ENCODE data around the gene JPH4.

DNA sequence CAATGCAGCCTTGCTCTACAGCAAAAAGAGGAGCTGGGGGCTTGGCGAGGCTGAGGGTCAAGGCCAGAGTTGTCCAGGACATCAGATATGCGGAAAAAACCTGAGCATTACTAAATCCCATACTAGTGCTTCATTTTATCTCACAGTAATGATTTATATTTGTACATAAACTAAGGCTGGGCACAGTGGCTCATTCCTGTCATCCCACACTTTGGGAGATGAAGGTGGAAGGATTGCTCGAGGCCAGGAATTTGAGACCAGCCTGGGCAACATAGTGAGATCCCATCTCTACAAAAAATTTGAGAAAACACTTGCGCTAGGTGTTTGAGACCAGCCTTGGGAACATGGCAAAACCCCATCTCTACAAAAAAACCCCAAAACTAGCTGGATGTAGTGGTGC lies 11.6 kb upstream of the JPH4 start:
- TF ChIP-seq, protein P1, sequence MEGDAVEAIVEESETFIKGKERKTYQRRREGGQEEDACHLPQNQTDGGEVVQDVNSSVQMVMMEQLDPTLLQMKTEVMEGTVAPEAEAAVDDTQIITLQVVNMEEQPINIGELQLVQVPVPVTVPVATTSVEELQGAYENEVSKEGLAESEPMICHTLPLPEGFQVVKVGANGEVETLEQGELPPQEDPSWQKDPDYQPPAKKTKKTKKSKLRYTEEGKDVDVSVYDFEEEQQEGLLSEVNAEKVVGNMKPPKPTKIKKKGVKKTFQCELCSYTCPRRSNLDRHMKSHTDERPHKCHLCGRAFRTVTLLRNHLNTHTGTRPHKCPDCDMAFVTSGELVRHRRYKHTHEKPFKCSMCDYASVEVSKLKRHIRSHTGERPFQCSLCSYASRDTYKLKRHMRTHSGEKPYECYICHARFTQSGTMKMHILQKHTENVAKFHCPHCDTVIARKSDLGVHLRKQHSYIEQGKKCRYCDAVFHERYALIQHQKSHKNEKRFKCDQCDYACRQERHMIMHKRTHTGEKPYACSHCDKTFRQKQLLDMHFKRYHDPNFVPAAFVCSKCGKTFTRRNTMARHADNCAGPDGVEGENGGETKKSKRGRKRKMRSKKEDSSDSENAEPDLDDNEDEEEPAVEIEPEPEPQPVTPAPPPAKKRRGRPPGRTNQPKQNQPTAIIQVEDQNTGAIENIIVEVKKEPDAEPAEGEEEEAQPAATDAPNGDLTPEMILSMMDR (conservative IDR thresholded peaks at IDR 0.05 in 1 of 2, IDR thresholded peaks at IDR 0.05 in 1 of 2; ENCODE audit: low read depth in 1 of 2, low read length in 2 of 2), result no peak
- TF ChIP-seq EZH2 (IDR thresholded peaks at IDR 0.05; ENCODE audit: low read length, missing control alignments), result no peak
